Epithelial cell of alveolus of lung (primary cell): ENCODE results near the gene NHEJ1. TPM values are rescaled to one million over a fixed set of nuclear protein-coding genes. Genes with fewer than 3 reads are reported as not detected.

Experiments
- total RNA-seq: library from RNA; depleted of rRNA; stranded (reverse); fragments of >200 nt; gene quantifications from 2 replicates; pipeline ENCODE4 v1.2.1, GENCODE V29; 2015

The NHEJ1 gene, protein sequence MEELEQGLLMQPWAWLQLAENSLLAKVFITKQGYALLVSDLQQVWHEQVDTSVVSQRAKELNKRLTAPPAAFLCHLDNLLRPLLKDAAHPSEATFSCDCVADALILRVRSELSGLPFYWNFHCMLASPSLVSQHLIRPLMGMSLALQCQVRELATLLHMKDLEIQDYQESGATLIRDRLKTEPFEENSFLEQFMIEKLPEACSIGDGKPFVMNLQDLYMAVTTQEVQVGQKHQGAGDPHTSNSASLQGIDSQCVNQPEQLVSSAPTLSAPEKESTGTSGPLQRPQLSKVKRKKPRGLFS
- 17.2 and 22.2 TPM in 2 replicates for total RNA-seq

DNA sequence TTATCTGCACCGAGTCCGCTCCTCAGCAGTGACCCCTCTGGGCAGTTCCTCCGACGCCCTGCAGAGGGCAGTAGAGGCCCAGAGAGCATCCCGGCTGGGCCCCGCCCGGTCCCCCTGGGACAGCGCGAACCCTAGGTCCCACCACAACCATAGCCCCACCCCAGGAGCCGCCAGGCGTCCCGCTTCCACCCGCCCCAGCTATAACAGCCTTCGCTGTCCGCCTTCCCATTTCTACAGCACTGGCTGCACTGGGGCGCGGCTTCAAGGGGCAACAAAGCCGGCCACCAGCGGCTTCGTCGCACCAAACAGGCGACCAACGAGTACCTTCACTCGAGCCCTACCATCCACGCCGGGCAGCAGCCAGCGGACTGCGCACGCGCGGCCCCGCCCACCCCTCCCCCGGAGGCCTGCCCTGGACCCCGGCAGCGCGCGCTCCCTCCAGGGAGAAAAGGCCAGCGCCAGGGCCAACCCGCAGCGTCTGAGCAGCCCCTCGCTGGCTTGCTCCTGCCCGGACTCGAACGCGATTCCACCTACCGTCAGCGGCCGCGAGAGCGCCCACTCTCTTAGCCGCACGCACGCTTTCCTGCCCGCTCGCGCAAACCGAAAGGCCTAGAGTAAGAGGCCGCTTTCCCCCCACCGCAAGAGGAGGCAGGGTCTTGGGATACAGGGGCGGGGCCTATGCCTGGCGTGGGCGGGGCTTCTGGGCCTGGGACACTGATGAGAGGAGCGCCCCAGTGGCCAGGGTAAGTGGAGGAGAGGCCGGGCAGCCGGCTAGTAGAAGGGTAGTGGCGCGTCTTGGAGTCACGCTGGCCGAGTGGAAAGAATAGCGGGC, at the start of gene NHEJ1:
NHEJ1 (minus strand) TSS at position 630 of the 832 bp plus-strand sequence. CDS start 2,453 bp downstream, outside the sequence.

DNA sequence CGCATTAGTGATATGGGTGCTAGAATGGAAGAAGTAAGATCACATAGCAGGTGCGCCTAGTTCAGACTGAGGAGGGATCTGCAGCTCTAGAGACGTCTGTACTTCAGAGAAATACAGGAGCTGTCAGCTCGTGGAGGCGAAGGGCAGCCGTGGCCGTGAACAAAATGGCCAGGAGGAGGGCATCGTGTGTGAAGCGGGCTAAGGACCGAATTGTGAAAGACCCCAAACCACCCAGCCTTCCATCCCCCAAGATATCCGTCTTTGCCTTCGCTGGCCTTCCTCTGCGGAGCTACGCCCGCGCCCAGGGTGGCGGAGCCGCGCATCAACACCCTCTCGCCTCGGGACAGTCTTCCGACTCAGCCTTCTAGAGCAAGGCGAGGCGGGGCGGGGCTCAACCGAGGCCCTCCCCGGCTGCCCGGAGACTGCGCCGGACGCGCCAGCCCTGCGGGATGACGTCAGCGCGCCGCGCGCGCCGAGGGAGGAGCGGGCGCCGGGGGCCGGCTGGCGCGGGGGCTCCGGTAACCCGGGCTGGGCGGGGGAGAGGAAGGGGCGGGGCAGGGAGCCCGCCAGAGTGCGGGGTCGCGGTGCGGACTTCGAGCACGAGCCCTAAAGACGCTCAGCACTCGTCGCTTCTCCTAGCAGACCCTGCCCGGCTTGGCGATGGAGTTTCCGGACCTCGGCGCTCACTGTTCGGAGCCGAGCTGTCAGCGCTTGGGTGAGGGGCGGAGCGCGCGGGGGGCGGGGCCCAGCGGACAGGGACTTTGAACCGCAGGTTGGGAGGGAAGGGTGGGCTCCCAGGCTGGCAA, 45.9 kb upstream of the NHEJ1 start, which contains the start of gene ZFAND2B:
ZFAND2B (plus strand) TSS at position 455 of the 806 bp plus-strand sequence; CDS start at position 661, 206 bp downstream.

DNA sequence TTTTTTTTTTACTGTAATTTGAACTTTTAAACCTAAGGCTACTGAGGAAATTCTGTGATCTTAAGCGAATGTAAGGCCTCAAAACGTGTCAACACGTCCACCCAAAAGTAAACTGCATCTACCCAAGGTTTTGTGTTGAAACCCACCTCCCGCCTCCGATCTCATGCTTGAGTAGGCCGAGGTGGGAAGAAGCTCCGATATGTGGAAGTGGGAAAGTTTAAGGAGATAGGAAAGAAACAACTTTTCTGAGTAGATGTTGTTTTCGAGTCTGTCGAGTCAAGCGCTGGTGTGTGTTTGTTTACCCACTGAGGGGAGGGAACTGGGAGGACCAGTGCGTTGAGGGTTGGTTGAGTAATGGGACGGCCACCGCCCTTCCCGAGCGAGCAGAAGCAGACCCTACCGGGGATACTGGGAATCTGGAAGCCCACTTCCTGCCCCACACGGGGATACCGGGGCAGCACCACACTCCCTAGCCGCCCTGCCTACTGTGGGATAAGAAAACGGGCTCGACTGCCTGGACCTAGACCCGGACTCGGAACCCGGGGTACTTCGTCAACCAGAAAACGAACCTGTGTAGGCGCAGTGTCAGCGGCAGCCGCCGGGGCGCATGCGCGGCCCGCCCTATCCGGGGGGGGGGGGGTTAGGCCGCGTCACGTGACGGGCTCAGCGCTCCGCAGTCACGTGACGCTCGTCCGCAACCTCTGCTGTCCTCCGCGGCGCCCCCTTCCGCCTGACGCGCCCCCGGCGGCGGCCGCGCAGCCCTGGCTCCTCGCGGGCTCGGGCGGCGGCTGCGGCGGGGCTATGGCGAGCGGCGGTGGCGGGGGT, 17.1 kb upstream of the NHEJ1 start, which contains the start of gene RETREG2:
RETREG2 (plus strand) TSS at position 724 of the 825 bp plus-strand sequence; CDS start at position 802, 78 bp downstream.

DNA sequence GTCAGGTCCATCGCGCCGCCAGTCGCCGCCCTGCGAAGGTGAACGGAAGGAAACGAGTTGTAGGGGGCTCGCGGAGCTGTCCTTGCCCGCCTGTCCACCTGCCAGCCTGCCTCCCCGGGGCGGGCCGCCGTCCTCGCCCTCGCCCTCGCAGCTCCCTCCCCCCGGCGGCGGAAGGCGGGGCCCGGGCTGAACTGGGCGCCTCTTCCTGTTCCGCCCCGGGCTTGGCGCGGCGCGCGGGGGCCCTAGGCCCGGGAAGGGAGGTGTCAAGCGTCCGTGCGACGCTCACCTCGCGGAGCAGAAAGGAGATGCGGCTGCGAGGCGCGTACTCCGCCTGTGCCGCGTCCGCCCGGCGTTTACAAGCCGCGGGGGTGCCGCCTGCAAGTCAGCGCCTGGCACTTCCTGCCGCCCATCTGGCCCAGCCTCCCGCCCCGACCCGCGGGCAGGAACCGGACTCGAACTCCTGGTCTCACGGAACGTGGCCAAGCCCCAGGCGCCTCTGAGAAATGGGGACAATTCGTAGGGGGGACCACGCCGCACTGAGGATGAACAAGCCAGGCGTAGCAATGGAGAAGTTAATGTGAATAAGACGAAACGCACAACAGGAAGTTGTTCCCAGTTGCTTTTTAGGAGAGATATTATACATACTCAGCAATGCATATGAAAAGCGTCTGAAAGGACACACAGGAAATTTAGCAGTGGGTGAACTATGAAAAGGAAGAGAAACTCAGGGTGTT, 16.4 kb upstream of the NHEJ1 start, which contains the start of gene CNPPD1:
CNPPD1 (minus strand) TSS at position 108 of the 734 bp plus-strand sequence; CDS start at position 11, 97 bp downstream.

DNA sequence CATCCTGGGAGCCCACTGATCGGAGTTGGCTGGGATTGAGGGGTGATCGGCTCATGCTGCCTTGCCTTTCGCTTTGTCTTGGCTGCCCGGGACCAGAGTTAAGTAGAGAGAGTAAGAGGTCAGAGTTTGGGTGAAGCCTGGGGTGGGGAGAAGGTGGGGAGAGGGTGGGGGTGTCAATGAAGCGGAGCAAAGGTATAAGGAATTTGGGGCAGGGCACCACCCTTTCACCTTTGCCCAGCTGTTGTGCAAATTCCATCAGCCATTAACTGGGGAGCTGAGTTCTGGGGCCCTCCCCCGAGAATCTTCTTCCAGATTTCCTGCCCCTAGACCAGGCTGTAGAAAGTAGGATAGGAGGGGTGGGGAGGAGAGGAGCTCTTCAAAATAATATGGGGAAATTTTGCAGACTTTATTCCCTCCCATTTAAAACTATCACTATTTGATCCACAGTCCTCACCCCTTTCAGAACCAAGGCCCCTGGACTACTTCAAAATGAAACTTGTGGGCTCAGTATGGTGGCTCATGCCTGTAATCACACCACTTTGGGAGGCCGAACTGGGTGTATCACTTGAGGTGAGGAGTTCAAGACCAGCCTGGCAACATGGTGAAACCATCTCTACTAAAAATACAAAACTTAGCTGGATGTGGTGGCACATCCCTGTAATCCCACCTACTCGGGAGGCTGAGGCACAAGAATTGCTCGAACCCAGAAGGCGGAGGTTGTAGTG, 9.5 kb upstream of the NHEJ1 start, which contains the start of gene SLC23A3:
SLC23A3 (minus strand) TSS at position 100 of the 725 bp plus-strand sequence; CDS start at position 55, 45 bp downstream.

DNA sequence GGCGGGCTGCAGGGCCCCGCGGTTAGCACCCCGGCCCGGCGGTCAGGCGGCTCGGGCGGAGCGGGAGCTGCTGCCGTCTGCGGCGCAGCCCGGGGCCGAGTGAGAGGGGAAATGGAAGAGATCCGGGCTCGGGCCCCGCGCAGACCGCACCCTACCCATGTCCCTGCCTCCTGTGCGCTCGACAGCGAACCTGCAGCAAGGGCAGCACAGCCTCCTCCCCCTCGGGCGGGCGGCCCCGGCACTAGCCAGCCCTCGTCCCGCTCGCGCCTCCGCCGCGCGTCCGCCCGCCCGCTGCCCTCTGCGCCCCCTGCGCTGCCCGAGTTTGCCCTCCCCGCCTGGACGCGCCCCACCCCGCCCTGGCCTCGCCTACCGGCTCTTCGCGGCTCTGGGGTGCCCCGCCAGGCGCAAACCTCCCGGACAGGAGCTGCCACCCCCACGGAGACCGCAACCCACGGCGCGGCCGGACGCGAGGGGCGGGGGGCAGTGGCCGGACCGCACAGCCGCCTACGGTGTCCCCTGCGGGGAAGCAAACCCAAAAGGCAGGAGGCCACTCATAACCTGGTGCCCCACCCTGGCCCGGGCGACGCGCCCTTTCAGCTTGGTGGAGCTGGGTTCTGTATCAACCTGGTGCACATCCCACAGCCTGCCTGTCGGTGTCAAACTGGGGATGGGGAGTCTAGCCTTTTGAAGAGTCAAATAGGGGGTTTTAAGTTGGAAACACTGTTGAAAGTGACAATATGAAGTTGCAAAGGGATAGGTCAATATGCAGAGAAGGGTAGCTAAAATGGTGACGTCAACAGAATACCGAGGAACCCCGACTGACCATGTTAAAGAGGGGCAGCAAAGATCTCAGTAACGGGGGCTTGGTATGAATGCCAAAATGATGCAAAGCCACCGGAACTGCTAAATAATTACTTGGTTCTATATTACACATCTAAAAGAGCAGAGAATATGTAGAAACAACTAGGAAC, 99.5 kb downstream of the NHEJ1 start, which contains the start of gene IHH:
IHH (minus strand) TSS at position 101 of the 971 bp plus-strand sequence. CDS start 454 bp downstream, outside the sequence.

DNA sequence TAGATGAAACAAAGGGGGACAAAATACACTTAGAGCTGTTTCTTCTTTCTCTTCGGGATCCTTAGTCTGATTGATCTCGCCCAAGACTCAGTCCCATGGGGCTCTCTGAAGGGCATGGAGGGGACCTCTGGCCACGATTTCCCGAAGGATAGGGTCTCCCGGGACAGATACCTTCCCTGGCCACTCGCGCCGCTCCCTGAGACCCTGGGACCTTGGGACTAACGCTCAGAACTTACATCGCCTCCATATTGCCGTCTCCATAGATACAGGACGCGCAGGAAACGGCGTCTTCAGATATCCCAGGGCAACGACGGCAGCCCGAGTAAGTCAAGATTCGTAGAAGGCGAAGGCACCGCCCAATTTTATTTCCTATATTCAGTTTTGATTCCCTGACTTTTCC, 119.4 kb downstream of the NHEJ1 start, which contains the start of gene CFAP65:
CFAP65 (minus strand) TSS at position 265 of the 400 bp plus-strand sequence. CDS start 2,468 bp downstream, outside the sequence.

Other genes with a start within 250 kb of the NHEJ1 start
- gene CDK5R2, start 201.1 kb downstream of the NHEJ1 start, total RNA-seq: under 0.01 TPM in 1 of 2 replicates, not detected in the other
- not detected in 2 replicates for gene FEV, start 175.6 kb downstream of the NHEJ1 start, total RNA-seq
- not detected in 2 replicates for gene CRYBA2, start 167.4 kb downstream of the NHEJ1 start, total RNA-seq
- gene CFAP65, start 119.3 kb downstream of the NHEJ1 start, total RNA-seq: not detected in 2 replicates
- gene IHH, start 99.9 kb downstream of the NHEJ1 start, total RNA-seq: 0.32 TPM in 1 of 2 replicates, not detected in the other
- 1.4 TPM in 1 of 2 replicates, not detected in the other for gene SLC23A3, start 9.2 kb upstream of the NHEJ1 start, total RNA-seq
- 16.9 and 26.8 TPM in 2 replicates for gene CNPPD1, start 16.1 kb upstream of the NHEJ1 start, total RNA-seq
- 43.0 and 46.3 TPM in 2 replicates for gene RETREG2, start 17.5 kb upstream of the NHEJ1 start, total RNA-seq
- gene ZFAND2B, start 46.0 kb upstream of the NHEJ1 start, total RNA-seq: 24.8 and 33.4 TPM in 2 replicates
- gene ABCB6, start 58.1 kb upstream of the NHEJ1 start, total RNA-seq: 17.2 and 17.9 TPM in 2 replicates
- 52.5 and 113 TPM in 2 replicates for gene ATG9A, start 68.8 kb upstream of the NHEJ1 start, total RNA-seq
- gene ANKZF1, start 69.0 kb upstream of the NHEJ1 start, total RNA-seq: 21.9 and 33.2 TPM in 2 replicates
- 10.1 and 11.8 TPM in 2 replicates for gene GLB1L, start 84.6 kb upstream of the NHEJ1 start, total RNA-seq
- 14.2 and 20.8 TPM in 2 replicates for gene STK16, start 84.7 kb upstream of the NHEJ1 start, total RNA-seq
- gene TUBA4B, start 92.4 kb upstream of the NHEJ1 start, total RNA-seq: not detected in 2 replicates
- gene TUBA4A, start 93.1 kb upstream of the NHEJ1 start, total RNA-seq: 15.6 and 16.3 TPM in 2 replicates
- 12.0 and 32.1 TPM in 2 replicates for gene DNAJB2, start 118.6 kb upstream of the NHEJ1 start, total RNA-seq
- 22.6 and 64.0 TPM in 2 replicates for gene PTPRN, start 148.6 kb upstream of the NHEJ1 start, total RNA-seq
- not detected in 2 replicates for gene RESP18, start 171.9 kb upstream of the NHEJ1 start, total RNA-seq
- gene DNPEP, start 227.1 kb upstream of the NHEJ1 start, total RNA-seq: 48.9 and 119 TPM in 2 replicates